ENCODE data around the gene ARHGAP27.
"Not testable (repeated sequence)": the region's sequence is repeated elsewhere in the genome, so short reads cannot be mapped to it uniquely, and the experiment has no call there.

The ARHGAP27 gene

DNA sequence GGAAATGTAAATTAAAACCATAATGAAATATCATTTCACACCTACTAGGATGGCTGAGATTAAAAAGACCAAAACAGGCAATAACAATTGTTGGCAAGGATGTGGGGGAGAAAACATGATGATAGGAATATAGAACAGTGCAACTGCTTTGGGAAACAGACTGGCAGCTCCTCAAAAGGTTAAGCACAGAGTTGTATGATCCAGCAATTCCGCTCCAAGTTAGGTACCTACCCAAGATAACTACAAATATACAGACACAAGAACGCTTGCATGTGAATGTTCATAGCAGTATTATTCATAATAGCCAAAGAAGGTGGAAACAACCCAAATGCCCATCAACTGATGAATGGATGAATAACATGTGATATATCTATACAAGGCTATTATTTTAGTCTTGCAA is 80.8 kb downstream of the ARHGAP27 start:
- DNase-seq = no peak

DNA sequence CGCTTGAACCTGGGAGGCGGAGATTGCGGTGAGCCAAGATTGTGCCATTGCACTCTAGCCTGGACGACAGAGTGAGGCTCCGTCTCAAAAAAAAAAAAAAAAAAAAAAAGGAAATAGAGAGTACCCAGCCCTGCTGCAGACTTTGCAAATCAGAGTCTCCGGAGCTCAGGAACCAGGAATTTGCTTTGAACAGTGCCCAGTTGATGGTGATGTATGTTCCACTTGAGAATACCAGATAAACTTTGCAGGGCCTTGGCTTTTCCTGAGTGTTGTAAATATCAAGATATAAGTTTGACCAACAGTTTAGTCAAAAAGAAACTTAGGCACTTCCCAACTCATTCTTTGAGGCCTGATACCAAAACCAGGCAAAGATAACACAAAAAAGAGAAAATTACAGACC is 85.2 kb downstream of the ARHGAP27 start:
- DNase-seq = no peak

DNA sequence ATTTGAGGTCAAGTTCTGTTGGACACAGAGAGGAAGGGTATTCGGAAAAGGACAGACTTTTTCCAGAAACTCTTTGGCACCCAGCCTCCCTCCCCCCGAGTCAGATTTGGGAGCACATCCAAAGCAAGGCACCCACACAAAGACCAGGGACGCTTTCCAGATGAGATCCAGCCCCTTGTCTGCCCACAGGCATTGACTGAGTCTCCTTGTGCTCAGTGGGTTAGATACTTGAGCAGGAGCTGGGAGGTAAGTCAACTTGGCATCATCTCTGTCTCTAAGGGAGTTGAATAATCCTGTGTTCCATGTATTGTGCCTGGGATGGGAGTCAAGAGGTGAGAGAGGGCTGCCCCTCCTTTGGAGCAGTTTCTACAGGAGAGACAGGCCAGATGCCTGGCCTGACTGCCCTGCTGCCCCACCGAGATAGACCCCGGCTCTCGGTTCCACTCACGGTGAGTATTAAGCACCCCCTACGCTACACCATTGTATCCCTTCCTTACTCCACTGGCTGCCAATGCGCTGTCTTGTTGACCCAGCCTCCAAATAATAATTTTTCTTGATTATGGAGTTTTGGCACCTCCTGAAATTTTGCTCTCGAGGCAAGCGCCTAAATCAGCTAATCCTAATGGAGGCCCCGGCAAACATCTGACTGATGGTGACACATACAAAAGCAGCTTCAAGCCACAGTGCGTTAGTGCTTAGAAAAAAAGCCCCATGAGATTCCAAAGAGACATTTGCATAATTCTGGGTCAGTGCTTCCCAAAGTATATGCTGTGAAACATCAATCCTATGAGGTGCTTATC is 86.3 kb downstream of the ARHGAP27 start:
- no peak for DNase-seq

DNA sequence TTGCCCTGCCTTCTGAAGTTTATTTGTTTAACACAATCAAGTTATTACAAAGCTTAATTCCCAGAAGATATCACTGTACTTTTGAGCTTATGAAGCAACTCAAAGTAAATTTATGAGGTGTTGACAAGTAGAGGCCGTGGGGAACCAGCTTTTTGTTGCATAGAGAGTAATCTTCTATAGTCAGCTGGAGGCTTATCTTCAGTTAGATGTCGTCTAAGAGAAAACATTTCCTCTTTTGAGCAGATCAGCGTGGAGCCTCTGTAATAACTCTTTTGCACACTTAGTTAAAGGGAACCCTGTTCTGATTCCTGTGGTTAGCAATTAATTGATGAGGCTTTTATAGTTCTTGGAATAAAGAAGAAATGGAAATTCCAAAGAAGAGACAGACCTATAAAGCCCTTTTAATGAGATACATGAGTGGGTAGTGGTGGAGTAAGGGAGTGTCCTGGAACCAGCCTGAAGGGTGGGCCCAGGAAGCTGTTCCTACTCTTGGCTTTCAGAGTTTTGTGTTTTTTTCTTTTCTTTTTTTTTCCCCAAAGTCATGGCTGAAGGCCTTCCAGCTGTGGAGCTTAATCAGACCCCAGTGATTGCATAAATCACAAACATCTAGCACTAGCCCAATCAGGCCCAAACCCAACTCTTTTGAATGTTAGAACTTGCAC is 87.0 kb downstream of the ARHGAP27 start:
- no peak for DNase-seq

DNA sequence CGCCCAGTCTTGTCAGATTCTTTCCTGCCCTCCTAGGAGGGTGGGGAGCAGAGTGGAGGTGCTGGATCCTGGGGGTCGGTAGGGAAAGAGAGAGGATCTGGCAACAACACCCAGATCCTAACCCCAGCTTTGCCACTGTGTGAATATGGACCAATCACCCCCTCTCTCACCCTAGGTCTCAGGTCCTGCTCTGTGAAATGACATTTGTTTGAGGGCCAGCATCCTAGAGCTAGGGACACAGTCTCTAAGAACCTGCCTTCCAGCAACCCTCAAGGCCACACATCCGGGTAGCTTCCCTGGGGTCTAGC is 87.5 kb downstream of the ARHGAP27 start:
- DNase-seq = no peak

DNA sequence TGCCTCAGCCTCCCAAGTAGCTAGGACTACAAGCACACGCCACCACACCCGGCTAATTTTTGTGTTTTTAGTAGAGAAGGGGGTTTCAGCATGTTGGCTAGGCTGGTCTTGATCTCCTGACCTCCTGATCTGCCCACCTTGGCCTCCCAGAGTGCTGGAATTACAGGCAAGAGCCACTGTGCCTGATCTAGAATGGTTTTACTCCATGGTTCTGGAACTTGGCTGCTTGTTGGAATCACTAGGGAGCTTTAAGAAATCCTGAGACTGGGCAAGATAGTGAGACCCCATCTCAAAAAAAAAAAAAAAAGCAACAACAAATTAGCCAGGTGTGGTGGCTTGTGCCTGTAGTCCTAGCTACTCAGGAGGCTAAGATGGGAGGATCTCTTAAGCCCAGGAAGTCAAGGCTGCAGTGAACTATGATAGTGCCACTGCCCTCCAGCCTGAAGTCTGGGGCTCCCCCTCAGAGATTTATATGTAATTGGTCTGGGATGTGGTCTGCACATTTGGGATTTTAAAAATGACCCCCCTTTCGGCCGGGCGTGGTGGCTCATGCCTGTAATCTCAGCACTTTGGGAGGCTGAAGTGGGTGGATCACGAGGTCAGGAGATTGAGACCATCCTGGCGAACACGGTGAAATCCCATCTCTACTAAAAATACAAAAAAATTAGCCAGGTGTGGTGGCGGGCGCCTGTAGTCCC is 88.6 kb downstream of the ARHGAP27 start:
- DNase-seq = not testable (repeated sequence)

Measured in DMS 273 treated with DMSO at 0.1 percent for 48 hours (cell line).